Ovary (tissue), 3 donors: ENCODE measurements around the gene RANBP1.

Experiments
- EP300 ChIP-seq: sonication (generic); formaldehyde crosslinking; IDR thresholded peaks from one replicate; pipeline ENCODE4 v1.6.1; 2017; ENCODE audit warnings: antibody characterized with exemption
- POLR2A ChIP-seq: fragments of 450-650 bp; IDR thresholded peaks from one replicate; pipeline ENCODE4 v1.6.1; 2017; ENCODE audit warnings: antibody characterized with exemption, mild to moderate bottlenecking, moderate library complexity
- TF ChIP-seq, protein P1 (sequence below), 3 donors: fragments of 450-650 bp in 2 of 3; fragments of 200-600 bp in 1 of 3; IDR thresholded peaks; one replicate each; pipeline versions ENCODE4 v1.5.1 to v1.8.0; 2016 to 2022; ENCODE audit warnings: antibody characterized with exemption in 3 of 3, mild to moderate bottlenecking in 1 of 3
- donor health status: DM: no; HTN: no; CAD: no.

DNA sequence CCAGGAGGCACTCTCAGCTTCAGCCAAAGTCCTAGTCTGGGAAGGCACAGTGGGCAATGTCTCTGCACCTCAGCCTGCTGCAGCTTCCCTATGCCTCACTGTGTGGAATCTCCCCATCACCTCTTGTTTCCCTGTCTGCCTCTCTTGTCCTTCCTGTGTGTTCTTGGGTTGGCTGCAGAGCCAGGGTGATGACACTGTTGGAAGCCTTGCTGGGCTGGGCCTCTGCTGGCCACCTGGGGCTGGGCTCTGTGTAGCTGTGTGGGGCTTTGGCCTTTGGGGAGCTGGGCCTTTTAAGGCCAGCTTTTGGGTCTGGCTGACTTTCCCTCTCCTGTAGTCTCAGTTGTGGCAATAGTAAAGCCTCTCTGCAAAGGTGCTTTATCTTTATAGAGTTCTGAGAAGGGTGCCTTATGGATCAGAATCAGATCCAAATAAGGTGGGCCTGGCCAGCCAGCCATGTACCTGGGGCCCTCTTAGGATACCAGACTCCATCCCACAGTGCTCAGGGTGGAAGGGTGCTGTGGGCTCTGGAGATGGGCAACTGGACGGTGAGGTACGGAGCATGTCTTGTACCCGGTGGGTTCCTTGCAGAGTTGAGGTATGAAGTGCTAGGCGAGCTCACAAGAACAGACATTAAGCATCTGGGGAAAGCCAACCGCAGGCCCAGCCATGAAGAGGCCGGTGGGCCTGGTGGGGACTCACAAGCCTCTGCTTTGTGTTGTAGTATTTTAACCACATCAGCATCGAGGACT is 10.3 kb upstream of the RANBP1 start:
- TF ChIP-seq POLR2A (no peak), EP300 (no peak)
- TF ChIP-seq, protein P1, sequence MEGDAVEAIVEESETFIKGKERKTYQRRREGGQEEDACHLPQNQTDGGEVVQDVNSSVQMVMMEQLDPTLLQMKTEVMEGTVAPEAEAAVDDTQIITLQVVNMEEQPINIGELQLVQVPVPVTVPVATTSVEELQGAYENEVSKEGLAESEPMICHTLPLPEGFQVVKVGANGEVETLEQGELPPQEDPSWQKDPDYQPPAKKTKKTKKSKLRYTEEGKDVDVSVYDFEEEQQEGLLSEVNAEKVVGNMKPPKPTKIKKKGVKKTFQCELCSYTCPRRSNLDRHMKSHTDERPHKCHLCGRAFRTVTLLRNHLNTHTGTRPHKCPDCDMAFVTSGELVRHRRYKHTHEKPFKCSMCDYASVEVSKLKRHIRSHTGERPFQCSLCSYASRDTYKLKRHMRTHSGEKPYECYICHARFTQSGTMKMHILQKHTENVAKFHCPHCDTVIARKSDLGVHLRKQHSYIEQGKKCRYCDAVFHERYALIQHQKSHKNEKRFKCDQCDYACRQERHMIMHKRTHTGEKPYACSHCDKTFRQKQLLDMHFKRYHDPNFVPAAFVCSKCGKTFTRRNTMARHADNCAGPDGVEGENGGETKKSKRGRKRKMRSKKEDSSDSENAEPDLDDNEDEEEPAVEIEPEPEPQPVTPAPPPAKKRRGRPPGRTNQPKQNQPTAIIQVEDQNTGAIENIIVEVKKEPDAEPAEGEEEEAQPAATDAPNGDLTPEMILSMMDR (IDR thresholded peaks at IDR 0.05), result no peak
